ENCODE results near the gene CLCN5. TPM values are rescaled to one million over a fixed set of nuclear protein-coding genes. Genes with fewer than 3 reads are reported as not detected.

Gene CLCN5
- total RNA-seq, 1 donor from 2014 or later, result 15.6 TPM

GRCh38 chrX:50103866-50104566 lies 181.6 kb downstream of the CLCN5 start:
- H3K27me3 ChIP-seq (ENCODE audit: control insufficient read depth, insufficient read depth, low read length), result no peaks in the 10 kb centered on the region
- no peak for DNase-seq (ENCODE audit: low read depth)
- H3K36me3 ChIP-seq (ENCODE audit: control insufficient read depth, insufficient read depth, low read length), result no peaks in the 10 kb centered on the region
- TF ChIP-seq CTCF (IDR thresholded peaks at IDR 0.05; ENCODE audit: insufficient read depth, low read length, poor library complexity, severe bottlenecking), result no peak
- H3K4me3 ChIP-seq (ENCODE audit: low read depth, low read length), result no peak overlapping the region

- TF ChIP-seq CTCF (IDR thresholded peaks at IDR 0.05; ENCODE audit: insufficient read depth, low read length, poor library complexity, severe bottlenecking), result no peak
- no peak overlapping the region for H3K4me3 ChIP-seq (ENCODE audit: low read depth, low read length)
- no peak for DNase-seq (ENCODE audit: low read depth)
- H3K36me3 ChIP-seq (ENCODE audit: control insufficient read depth, insufficient read depth, low read length), result no peaks in the 10 kb centered on the region
- no peaks in the 10 kb centered on the region for H3K27me3 ChIP-seq (ENCODE audit: control insufficient read depth, insufficient read depth, low read length)
Measured at GRCh38 chrX:50106051-50106675, 183.8 kb downstream of the CLCN5 start.

- H3K4me3 ChIP-seq (ENCODE audit: low read depth, low read length), result no peak overlapping the region
- TF ChIP-seq CTCF (IDR thresholded peaks at IDR 0.05; ENCODE audit: insufficient read depth, low read length, poor library complexity, severe bottlenecking), result no peak
- no peak for DNase-seq (ENCODE audit: low read depth)
- no peaks in the 10 kb centered on the region for H3K36me3 ChIP-seq (ENCODE audit: control insufficient read depth, insufficient read depth, low read length)
- H3K27me3 ChIP-seq (ENCODE audit: control insufficient read depth, insufficient read depth, low read length), result no peaks in the 10 kb centered on the region
Measured at GRCh38 chrX:50107470-50107869, 185.1 kb downstream of the CLCN5 start.

GRCh38 chrX:50108264-50108663 lies 185.9 kb downstream of the CLCN5 start:
- H3K4me3 ChIP-seq (ENCODE audit: low read depth, low read length), result no peak overlapping the region
- H3K27me3 ChIP-seq (ENCODE audit: control insufficient read depth, insufficient read depth, low read length), result no peaks in the 10 kb centered on the region
- DNase-seq (ENCODE audit: low read depth), result no peak
- TF ChIP-seq CTCF (IDR thresholded peaks at IDR 0.05; ENCODE audit: insufficient read depth, low read length, poor library complexity, severe bottlenecking), result no peak
- no peaks in the 10 kb centered on the region for H3K36me3 ChIP-seq (ENCODE audit: control insufficient read depth, insufficient read depth, low read length)

GRCh38 chrX:50111742-50112141 lies 189.3 kb downstream of the CLCN5 start:
- no peak for TF ChIP-seq CTCF (IDR thresholded peaks at IDR 0.05; ENCODE audit: insufficient read depth, low read length, poor library complexity, severe bottlenecking)
- no peaks in the 10 kb centered on the region for H3K36me3 ChIP-seq (ENCODE audit: control insufficient read depth, insufficient read depth, low read length)
- H3K4me3 ChIP-seq (ENCODE audit: low read depth, low read length), result no peak overlapping the region
- DNase-seq (ENCODE audit: low read depth), result no peak
- no peaks in the 10 kb centered on the region for H3K27me3 ChIP-seq (ENCODE audit: control insufficient read depth, insufficient read depth, low read length)
